Measurements from ENCODE around the gene ZNF462.

GRCh38 chr9:106891286-106891685, 28.3 kb downstream of the ZNF462 start:
- TF ChIP-seq POLR2A (IDR thresholded peaks at IDR 0.05; ENCODE audit: low read length) (no peak), GATA1 (IDR thresholded peaks at IDR 0.05; ENCODE audit: low read depth, low read length) (no peak)

Measured in erythroblast (primary cell).